Breast epithelium (tissue), 4 donors: ENCODE results near the gene GATAD2B. TPM values are rescaled to one million over a fixed set of nuclear protein-coding genes. Genes with fewer than 3 reads are reported as not detected.

Experiments
- DNase-seq, 2 donors: peaks; one replicate each; pipeline ENCODE4 v3.0.0-alpha.2; 2019; ENCODE audit warnings: low spot score in 2 of 2
- H3K27ac ChIP-seq, 2 donors: fragments of 200-600 bp; sonication (generic) in 1 of 2; one replicate each; pipeline ENCODE4 v1.5.1; 2016 to 2019; ENCODE audit warnings: mild to moderate bottlenecking in 1 of 2
- H3K27me3 ChIP-seq, 2 donors: fragments of 200-600 bp; sonication (generic) in 1 of 2; one replicate each; pipeline versions ENCODE4 v1.5.1 to v1.6.0; 2017 to 2019; ENCODE audit warnings: control low read depth in 1 of 2, mild to moderate bottlenecking in 1 of 2
- H3K36me3 ChIP-seq: fragments of 200-600 bp; one replicate; pipeline ENCODE4 v1.5.1; 2019
- H3K4me1 ChIP-seq, 2 donors: fragments of 200-600 bp; sonication (generic); one replicate each; pipeline ENCODE4 v1.5.1; 2016 to 2019; ENCODE audit warnings: control low read depth in 1 of 2
- H3K4me3 ChIP-seq, 3 donors: fragments of 200-600 bp; sonication (generic); 1 replicate in 2 of 3; 2 replicates in 1 of 3; pipeline ENCODE4 v1.5.1; 2016 to 2019; ENCODE audit warnings: mild to moderate bottlenecking in 3 of 3, moderate library complexity in 2 of 3
- H3K9me3 ChIP-seq, 2 donors: fragments of 200-600 bp; sonication (generic) in 1 of 2; one replicate each; pipeline ENCODE4 v1.5.1; 2016 to 2019; ENCODE audit warnings: control low read depth in 1 of 2
- POLR2A ChIP-seq: fragments of 450-650 bp; IDR thresholded peaks from one replicate; pipeline ENCODE4 v1.6.1; 2016; ENCODE audit warnings: antibody characterized with exemption, mild to moderate bottlenecking, moderate library complexity
- POLR2AphosphoS5 ChIP-seq, 3 donors: sonication (generic); formaldehyde crosslinking; IDR thresholded peaks; one replicate each; pipeline ENCODE4 v1.6.1; 2017; ENCODE audit warnings: antibody characterized with exemption in 3 of 3
- intact Hi-C: fragments of 100-400 bp; cut with DNase I; formaldehyde crosslinking; loops from one replicate; pipeline ENCODE4 v1.15.1; 2023; ENCODE audit warnings: low total_unique reads
- total RNA-seq, 3 donors: library from RNA; depleted of rRNA; stranded (reverse); fragments of >200 nt; gene quantifications; one replicate each; pipeline ENCODE4 v1.1.0, GENCODE V29; 2016
- TF ChIP-seq, protein P1 (sequence below), 3 donors: fragments of 450-650 bp; IDR thresholded peaks; one replicate each; pipeline ENCODE4 v1.5.1; 2016 to 2017; ENCODE audit warnings: antibody characterized with exemption in 3 of 3, mild to moderate bottlenecking in 3 of 3, moderate library complexity in 3 of 3

The GATAD2B gene
- total RNA-seq, 3 donors from 2014 or later: 18.7 to 21.2 (median 20.0) TPM

DNA sequence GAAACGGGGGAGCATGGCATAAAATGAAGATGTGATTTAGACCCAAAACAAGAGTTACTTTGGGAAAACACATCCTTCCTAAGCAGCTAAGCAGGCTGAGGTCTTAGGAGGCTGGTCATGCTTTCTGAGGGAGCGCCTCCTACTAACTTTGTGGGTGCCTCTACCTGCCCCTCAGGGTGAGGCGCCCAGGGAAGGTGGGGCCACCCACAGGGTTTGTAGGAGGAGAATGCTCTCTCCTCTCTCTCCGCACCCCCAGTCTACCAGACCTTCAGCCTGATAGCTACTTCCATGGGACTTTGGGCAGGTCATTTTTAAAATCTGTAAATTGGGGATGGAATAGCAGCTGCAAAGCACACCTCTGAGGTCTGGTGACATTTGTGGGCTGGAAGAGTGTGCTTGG is 123.8 kb downstream of the GATAD2B start:
- no peak for DNase-seq
- no peaks in the 10 kb centered on the region for H3K27me3 ChIP-seq

DNA sequence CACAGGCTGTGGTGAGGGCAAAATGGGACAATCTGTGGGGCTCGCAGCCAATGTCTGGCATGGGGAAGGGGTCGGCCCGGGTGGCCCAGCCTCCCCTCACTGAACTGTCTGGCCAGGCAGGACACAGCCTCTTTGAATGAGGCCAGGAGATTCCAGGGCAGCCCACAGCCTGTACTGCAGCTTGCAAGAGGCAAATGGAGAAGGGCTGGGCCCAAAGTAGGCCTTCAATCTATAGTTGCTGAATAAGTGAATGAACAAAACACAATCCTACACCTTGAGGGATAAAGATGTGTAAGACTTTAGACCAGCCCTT is 124.3 kb downstream of the GATAD2B start:
- Histone ChIP-seq H3K4me1 (no peaks in the 10 kb centered on the region), H3K4me3 (no peak overlapping the region), H3K27ac (no peak overlapping the region), H3K36me3 (no peaks in the 10 kb centered on the region), H3K9me3 (no peaks in the 10 kb centered on the region), H3K27me3 (no peaks in the 10 kb centered on the region)
- TF ChIP-seq, protein P1, sequence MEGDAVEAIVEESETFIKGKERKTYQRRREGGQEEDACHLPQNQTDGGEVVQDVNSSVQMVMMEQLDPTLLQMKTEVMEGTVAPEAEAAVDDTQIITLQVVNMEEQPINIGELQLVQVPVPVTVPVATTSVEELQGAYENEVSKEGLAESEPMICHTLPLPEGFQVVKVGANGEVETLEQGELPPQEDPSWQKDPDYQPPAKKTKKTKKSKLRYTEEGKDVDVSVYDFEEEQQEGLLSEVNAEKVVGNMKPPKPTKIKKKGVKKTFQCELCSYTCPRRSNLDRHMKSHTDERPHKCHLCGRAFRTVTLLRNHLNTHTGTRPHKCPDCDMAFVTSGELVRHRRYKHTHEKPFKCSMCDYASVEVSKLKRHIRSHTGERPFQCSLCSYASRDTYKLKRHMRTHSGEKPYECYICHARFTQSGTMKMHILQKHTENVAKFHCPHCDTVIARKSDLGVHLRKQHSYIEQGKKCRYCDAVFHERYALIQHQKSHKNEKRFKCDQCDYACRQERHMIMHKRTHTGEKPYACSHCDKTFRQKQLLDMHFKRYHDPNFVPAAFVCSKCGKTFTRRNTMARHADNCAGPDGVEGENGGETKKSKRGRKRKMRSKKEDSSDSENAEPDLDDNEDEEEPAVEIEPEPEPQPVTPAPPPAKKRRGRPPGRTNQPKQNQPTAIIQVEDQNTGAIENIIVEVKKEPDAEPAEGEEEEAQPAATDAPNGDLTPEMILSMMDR (IDR thresholded peaks at IDR 0.05): no peak
- TF ChIP-seq POLR2A (no peak), POLR2AphosphoS5 (IDR thresholded peaks at IDR 0.05) (no peak)
- no peak for DNase-seq
- intact Hi-C loops: loop anchor here (10.0 kb wide), 1 partner anchor 176 kb away; the partner anchor contains the start of gene JTB

More for the DNA sequence above, 123.8 kb downstream of the GATAD2B start:
- Histone ChIP-seq H3K9me3 (no peaks in the 10 kb centered on the region), H3K36me3 (no peaks in the 10 kb centered on the region), H3K27ac (no peak overlapping the region), H3K4me3 (no peak overlapping the region), H3K4me1 (no peaks in the 10 kb centered on the region)
- intact Hi-C loops: loop anchor here (10.0 kb wide), 1 partner anchor 176 kb away; the partner anchor contains the start of gene JTB
- TF ChIP-seq POLR2A (no peak), POLR2AphosphoS5 (IDR thresholded peaks at IDR 0.05) (no peak)
- TF ChIP-seq, protein P1 (IDR thresholded peaks at IDR 0.05): no peak

DNA sequence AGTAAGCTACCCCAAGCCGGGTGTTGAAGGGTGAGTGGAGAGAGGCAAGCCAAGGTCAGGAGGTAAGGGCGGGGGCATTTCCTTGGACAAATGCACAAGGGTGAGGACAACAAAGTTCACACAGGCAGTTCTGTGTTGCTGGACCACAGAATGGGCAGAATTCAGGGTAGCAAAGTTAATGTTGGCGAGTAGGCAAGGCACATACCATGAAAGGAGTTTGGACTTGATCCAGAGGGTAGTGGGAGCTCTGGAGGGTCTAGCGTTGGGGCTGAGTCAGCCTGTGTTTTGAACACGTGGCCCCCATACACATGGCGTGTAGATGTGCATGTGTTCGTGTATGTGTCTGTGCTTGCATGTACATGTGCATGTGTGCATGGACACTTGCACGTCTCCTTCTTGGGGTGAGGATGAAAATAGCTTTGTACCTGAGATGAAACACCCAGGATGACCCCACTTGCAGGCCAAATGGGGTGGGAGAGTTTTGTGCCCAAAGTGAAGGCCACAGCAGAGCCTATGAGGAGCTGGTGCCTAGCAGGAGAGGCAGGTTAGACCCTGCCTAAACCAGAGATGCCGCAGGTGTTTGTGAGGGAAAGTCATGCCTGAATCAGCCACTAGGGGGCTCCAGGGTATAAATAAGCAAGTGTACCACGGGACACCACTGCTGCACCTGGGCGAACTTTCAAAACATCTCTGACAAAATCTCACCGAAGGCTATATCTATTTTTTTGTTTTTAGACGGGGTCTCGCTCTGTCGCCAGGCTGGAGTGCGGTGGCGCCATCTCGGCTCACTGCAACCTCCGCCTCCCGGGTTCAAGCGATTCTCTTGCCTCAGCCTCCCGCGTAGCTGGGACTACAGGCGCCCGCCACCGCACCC is 125.7 kb downstream of the GATAD2B start:
- no peaks in the 10 kb centered on the region for H3K9me3 ChIP-seq
- H3K27me3 ChIP-seq: no peaks in the 10 kb centered on the region
- TF ChIP-seq POLR2AphosphoS5 (IDR thresholded peaks at IDR 0.05): no peak
- TF ChIP-seq POLR2A: no peak
- TF ChIP-seq, protein P1 (IDR thresholded peaks at IDR 0.05): peak; percentile 76 to 94 (median 90)
- no peaks in the 10 kb centered on the region for H3K4me1 ChIP-seq
- no peak overlapping the region for H3K4me3 ChIP-seq
- no peak overlapping the region for H3K27ac ChIP-seq
- intact Hi-C loops: loop anchor here (10.0 kb wide), 1 partner anchor 178 kb away; the partner anchor contains the start of gene JTB
- no peaks in the 10 kb centered on the region for H3K36me3 ChIP-seq
- DNase-seq: peak; percentile 71 to 85

DNA sequence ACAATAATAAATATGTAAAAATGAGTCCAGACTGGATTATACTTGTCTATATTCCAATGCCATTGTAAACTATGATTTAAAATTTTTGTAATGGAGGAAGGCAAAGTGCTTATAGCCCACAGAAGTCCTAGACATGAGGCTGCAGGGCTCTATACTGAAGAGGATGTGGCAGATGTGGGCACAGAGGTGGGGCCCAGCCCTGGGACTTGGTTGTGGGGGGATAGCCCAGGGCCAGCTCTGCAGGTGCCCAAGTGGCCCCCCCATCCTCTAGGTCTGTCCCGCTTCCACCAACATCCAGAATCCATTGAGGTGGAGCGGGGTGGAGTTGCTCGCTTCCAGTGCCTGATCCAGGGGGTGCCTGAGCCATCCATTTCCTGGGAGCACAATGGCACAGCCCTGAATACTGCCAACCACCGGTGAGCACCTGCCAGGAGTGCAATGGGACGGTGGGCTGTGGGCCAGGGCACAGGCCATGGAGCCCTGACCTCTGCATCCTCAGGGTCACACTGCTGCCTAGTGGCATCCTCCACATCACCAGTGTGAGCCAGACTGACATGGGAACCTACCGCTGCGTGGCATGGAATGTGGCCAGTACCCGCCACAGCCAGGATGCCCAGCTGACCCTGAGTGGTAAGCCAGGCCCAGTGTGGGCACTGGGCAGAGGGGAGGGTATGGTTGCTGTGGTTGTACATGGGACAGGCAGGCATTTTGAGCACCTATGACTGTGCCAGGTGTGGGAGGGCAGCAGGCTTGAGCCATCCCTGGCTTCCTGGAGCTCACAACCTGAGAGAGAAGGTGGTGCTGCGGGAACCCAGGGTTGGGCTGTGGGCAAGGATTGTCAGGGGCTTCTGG is 126.6 kb downstream of the GATAD2B start:
- H3K4me3 ChIP-seq: no peak overlapping the region
- no peaks in the 10 kb centered on the region for H3K27me3 ChIP-seq
- no peaks in the 10 kb centered on the region for H3K4me1 ChIP-seq
- no peak overlapping the region for H3K27ac ChIP-seq
- H3K36me3 ChIP-seq: no peaks in the 10 kb centered on the region
- no peaks in the 10 kb centered on the region for H3K9me3 ChIP-seq
- DNase-seq: no peak
- TF ChIP-seq POLR2AphosphoS5 (IDR thresholded peaks at IDR 0.05) (no peak), POLR2A (no peak)
- TF ChIP-seq, protein P1 (IDR thresholded peaks at IDR 0.05): no peak
- intact Hi-C loops: loop anchor here (10.0 kb wide), 1 partner anchor 179 kb away; the partner anchor contains the start of gene JTB
